Testis (tissue), 3 donors: ENCODE data around the gene RNASEH2A. TPM values are rescaled to one million over a fixed set of nuclear protein-coding genes. Genes with fewer than 3 reads are reported as not detected.
"Not testable (repeated sequence)": the region's sequence is repeated elsewhere in the genome, so short reads cannot be mapped to it uniquely, and the experiment has no call there.

Experiments used
- DNase-seq: peaks from one replicate; pipeline ENCODE4 v3.0.0-alpha.2; 2019
- H3K27ac ChIP-seq, 2 donors: fragments of 200-600 bp; sonication (generic); one replicate each; pipeline ENCODE4 v1.5.1; 2019
- H3K27me3 ChIP-seq: fragments of 200-600 bp; sonication (generic); one replicate; pipeline ENCODE4 v1.5.1; 2019
- H3K36me3 ChIP-seq: fragments of 200-600 bp; sonication (generic); one replicate; pipeline ENCODE4 v1.5.1; 2017; ENCODE audit warnings: low read depth; ENCODE audit errors: missing control alignments
- H3K4me1 ChIP-seq: fragments of 200-600 bp; sonication (generic); one replicate; pipeline ENCODE4 v1.5.1; 2019
- H3K4me3 ChIP-seq, 2 donors: fragments of 200-600 bp; sonication (generic); one replicate each; pipeline ENCODE4 v1.5.1; 2017 to 2019
- H3K9me3 ChIP-seq: fragments of 200-600 bp; sonication (generic); one replicate; pipeline ENCODE4 v1.5.1; 2017
- POLR2A ChIP-seq: fragments of 450-650 bp; IDR thresholded peaks from one replicate; pipeline ENCODE4 v1.6.1; 2017; ENCODE audit warnings: antibody characterized with exemption, mild to moderate bottlenecking, moderate library complexity
- WGBS, 2 donors: methylation state at CpG; one replicate each; pipeline ENCODE4 v1.1.5; 2018; 5-methylcytosine and 5-hydroxymethylcytosine counted together
- intact Hi-C: fragments of 100-400 bp; cut with DNase I; formaldehyde crosslinking; loops from one replicate; pipeline ENCODE4 v1.15.1; 2023; ENCODE audit warnings: low total_unique reads
- polyA plus RNA-seq: library from polyadenylated mRNA; stranded (reverse); fragments of 350-450 nt; fragmentation: Illumina TruSeq; extraction: RNeasy Lipid Tissue Mini Kit (QIAGEN cat#74804); gene quantifications from one replicate; pipeline ENCODE4 v1.2.3, GENCODE V29; 2014; ENCODE audit warnings: low read depth, low replicate concordance; ENCODE audit not compliant: insufficient read depth
- total RNA-seq, 2 donors: library from RNA; depleted of rRNA; stranded (reverse); fragments of >200 nt; gene quantifications; one replicate each; pipeline ENCODE4 v1.2.3, GENCODE V29; 2016
- TF ChIP-seq, protein P1 (sequence below), 3 experiments: fragments of 450-650 bp in 2 of 3; fragments of 200-600 bp in 1 of 3; sonication (generic) in 1 of 3; IDR thresholded peaks; one replicate each; pipeline ENCODE4 v1.5.1; 2016 to 2019; ENCODE audit warnings: antibody characterized with exemption in 3 of 3, mild to moderate bottlenecking in 2 of 3, moderate library complexity in 1 of 3

Gene RNASEH2A
- total and polyA plus RNA-seq, 3 donors from 2014 or later, result 14.1 to 18.6 (median 15.7) TPM

DNA sequence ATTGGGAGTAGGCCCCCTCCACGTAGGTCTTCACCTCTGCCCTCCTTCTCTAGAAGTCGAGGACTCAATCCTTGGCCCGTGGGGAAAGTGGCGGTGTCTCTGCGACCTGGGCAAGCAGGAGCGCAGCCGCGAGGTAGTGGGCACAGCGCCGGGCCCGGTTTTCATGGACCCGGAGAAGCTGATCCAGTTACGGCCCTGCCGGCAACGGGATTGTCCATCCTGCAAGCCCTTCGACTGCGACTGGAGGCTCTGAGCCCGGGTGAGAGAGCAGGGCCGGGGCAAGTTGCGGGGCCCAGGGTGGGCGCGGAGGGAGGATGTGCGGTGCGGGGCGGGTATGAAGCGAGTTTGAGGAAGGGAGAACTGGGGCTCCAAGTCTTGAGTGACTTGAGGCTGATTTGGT lies 2.3 kb upstream of the RNASEH2A start:
- intact Hi-C loops, result no loop called here
- peaks cover 17% of the 10 kb centered on the region for H3K4me1 ChIP-seq
- WGBS, 2 donors, result 62 to 74% methylated on average over 12 to 26 of the region's 26 CpGs
- no peak overlapping the region for H3K4me3 ChIP-seq
- DNase-seq, result no peak
- H3K36me3 ChIP-seq, result no peaks in the 10 kb centered on the region
- no peak overlapping the region for H3K27ac ChIP-seq
- H3K27me3 ChIP-seq, result no peaks in the 10 kb centered on the region
- TF ChIP-seq, protein P1, sequence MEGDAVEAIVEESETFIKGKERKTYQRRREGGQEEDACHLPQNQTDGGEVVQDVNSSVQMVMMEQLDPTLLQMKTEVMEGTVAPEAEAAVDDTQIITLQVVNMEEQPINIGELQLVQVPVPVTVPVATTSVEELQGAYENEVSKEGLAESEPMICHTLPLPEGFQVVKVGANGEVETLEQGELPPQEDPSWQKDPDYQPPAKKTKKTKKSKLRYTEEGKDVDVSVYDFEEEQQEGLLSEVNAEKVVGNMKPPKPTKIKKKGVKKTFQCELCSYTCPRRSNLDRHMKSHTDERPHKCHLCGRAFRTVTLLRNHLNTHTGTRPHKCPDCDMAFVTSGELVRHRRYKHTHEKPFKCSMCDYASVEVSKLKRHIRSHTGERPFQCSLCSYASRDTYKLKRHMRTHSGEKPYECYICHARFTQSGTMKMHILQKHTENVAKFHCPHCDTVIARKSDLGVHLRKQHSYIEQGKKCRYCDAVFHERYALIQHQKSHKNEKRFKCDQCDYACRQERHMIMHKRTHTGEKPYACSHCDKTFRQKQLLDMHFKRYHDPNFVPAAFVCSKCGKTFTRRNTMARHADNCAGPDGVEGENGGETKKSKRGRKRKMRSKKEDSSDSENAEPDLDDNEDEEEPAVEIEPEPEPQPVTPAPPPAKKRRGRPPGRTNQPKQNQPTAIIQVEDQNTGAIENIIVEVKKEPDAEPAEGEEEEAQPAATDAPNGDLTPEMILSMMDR (IDR thresholded peaks at IDR 0.05), result no peak
- no peak for TF ChIP-seq POLR2A
- H3K9me3 ChIP-seq, result no peaks in the 10 kb centered on the region

GRCh38 chr19:12815088-12815487 lies 8.7 kb downstream of the RNASEH2A start:
- no peak overlapping the region for H3K27ac ChIP-seq
- no peaks in the 10 kb centered on the region for H3K4me1 ChIP-seq
- WGBS, 2 donors, result 91 to 97% methylated on average over 7 of the region's 7 CpGs
- H3K27me3 ChIP-seq, result no peaks in the 10 kb centered on the region
- intact Hi-C loops, result no loop called here
- TF ChIP-seq POLR2A, result no peak
- TF ChIP-seq, protein P1 (IDR thresholded peaks at IDR 0.05), result no peak
- no peak overlapping the region for H3K4me3 ChIP-seq
- no peaks in the 10 kb centered on the region for H3K36me3 ChIP-seq
- H3K9me3 ChIP-seq, result no peaks in the 10 kb centered on the region
- no peak for DNase-seq

GRCh38 chr19:12817188-12817587 lies 10.8 kb downstream of the RNASEH2A start:
- WGBS, 2 donors, result 90 to 95% methylated on average over 6 of the region's 6 CpGs
- H3K4me3 ChIP-seq, intact Hi-C loops, DNase-seq, H3K4me1 ChIP-seq, H3K36me3 ChIP-seq, H3K27ac ChIP-seq, H3K9me3 ChIP-seq, H3K27me3 ChIP-seq: not testable (repeated sequence)

DNA sequence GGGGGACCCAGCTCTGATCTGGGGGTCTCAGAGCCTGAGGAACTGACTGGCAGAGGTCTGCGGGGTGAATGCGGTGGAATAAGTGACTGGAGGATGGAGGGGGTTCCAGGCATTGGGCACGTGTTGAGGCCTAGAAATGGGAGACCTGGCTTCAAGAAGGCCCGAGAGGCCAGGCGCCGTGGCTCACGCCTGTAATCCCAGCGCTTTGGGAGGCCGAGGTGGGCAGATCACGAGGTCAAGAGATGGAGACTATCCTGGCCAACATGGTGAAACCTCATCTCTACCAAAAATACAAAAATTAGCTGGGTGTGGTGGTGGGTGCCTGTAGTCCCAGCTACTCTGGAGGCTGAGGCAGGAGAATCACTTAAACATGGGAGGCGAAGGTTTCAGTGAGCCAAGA lies 11.4 kb downstream of the RNASEH2A start:
- H3K9me3 ChIP-seq, H3K27me3 ChIP-seq, H3K27ac ChIP-seq, intact Hi-C loops, DNase-seq, H3K4me1 ChIP-seq, H3K4me3 ChIP-seq, H3K36me3 ChIP-seq: not testable (repeated sequence)
- WGBS, 2 donors, result 91 to 94% methylated on average over 11 of the region's 11 CpGs

GRCh38 chr19:12821761-12822160 lies 15.4 kb downstream of the RNASEH2A start:
- H3K36me3 ChIP-seq, result no peaks in the 10 kb centered on the region
- no peak overlapping the region for H3K4me3 ChIP-seq
- no peak for DNase-seq
- no peak for TF ChIP-seq POLR2A
- TF ChIP-seq, protein P1 (IDR thresholded peaks at IDR 0.05), result no peak
- no peak overlapping the region for H3K27ac ChIP-seq
- no peaks in the 10 kb centered on the region for H3K9me3 ChIP-seq
- H3K27me3 ChIP-seq, result no peaks in the 10 kb centered on the region
- 94 to 97% methylated on average over 2 of the region's 2 CpGs for WGBS, 2 donors
- H3K4me1 ChIP-seq, result no peaks in the 10 kb centered on the region
- intact Hi-C loops, result no loop called here

GRCh38 chr19:12825254-12826131 lies 19.1 kb downstream of the RNASEH2A start:
- intact Hi-C loops, result no loop called here
- no peak overlapping the region for H3K27ac ChIP-seq
- H3K9me3 ChIP-seq, result no peaks in the 10 kb centered on the region
- H3K36me3 ChIP-seq, result no peaks in the 10 kb centered on the region
- no peak for DNase-seq
- H3K27me3 ChIP-seq, result no peaks in the 10 kb centered on the region
- no peak for TF ChIP-seq POLR2A
- TF ChIP-seq, protein P1 (IDR thresholded peaks at IDR 0.05), result no peak
- peak overlapping the region; percentile 17 to 34 for H3K4me3 ChIP-seq
- H3K4me1 ChIP-seq, result no peaks in the 10 kb centered on the region
- 5 to 6% methylated on average over 20 to 38 of the region's 46 CpGs for WGBS, 2 donors
